ENCODE measurements around the gene ALPL.

DNA sequence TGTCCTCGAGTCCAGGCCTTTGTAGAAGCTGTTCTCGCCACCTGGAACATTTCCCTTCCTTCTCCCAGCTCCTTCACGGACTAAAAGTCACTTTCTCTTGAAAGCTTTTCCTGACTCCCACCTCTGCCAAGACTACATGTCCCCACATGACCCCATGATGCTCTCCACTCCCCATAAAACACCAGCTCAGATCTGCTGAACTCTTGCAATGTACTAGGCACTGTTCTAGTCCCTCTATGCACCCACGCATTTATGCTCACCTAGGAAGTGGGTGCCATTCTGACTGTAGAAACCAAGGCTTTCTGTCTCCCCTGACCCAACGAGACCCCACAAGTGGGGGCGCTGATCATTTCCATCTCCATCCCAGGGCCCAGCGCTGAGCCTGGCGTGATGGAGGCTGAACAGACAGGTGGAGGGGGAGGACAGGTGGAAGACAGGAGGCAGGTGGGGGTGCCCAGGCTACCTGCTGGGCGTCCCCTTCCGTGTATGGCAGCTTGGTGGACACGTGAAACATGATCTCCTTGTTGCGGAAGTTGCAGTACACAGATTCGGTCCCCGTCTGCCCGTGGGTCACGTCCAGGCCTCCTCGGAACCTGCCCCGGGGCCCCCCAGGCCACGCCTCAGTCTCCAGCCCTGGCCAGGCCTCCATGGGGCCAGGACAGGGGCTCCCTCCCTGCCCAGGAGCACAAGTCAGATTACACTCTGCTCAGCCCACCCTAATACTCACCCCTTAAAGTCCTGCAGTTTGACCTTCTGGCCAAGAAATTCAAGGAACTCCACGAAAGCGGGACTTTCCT lies 102.0 kb downstream of the ALPL start:
- TF ChIP-seq, protein P1, sequence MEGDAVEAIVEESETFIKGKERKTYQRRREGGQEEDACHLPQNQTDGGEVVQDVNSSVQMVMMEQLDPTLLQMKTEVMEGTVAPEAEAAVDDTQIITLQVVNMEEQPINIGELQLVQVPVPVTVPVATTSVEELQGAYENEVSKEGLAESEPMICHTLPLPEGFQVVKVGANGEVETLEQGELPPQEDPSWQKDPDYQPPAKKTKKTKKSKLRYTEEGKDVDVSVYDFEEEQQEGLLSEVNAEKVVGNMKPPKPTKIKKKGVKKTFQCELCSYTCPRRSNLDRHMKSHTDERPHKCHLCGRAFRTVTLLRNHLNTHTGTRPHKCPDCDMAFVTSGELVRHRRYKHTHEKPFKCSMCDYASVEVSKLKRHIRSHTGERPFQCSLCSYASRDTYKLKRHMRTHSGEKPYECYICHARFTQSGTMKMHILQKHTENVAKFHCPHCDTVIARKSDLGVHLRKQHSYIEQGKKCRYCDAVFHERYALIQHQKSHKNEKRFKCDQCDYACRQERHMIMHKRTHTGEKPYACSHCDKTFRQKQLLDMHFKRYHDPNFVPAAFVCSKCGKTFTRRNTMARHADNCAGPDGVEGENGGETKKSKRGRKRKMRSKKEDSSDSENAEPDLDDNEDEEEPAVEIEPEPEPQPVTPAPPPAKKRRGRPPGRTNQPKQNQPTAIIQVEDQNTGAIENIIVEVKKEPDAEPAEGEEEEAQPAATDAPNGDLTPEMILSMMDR (IDR thresholded peaks at IDR 0.05): no peak
- TF ChIP-seq POLR2A (IDR thresholded peaks at IDR 0.05) (no peak), POLR2AphosphoS5 (IDR thresholded peaks at IDR 0.05) (no peak)

Data from stomach (tissue), 4 donors.